Activated naive CD4-positive, alpha-beta T cell treated with anti-CD3 and anti-CD28 coated beads for 36 hours (primary cell): ENCODE results near the gene IL17RA. TPM values are rescaled to one million over a fixed set of nuclear protein-coding genes. Genes with fewer than 3 reads are reported as not detected.
"Not testable (repeated sequence)": the region's sequence is repeated elsewhere in the genome, so short reads cannot be mapped to it uniquely, and the experiment has no call there.

Experiments used
- CTCF ChIA-PET: fragments of 350-600 bp; sonication (Branson Sonifier 250); formaldehyde crosslinking; loops from one replicate; lab custom pipeline; 2021; ENCODE audit warnings: antibody characterized with exemption; lab: Charles Lee
- DNase-seq: peaks from one replicate; pipeline ENCODE4 v3.0.0-alpha.2; 2020
- H3K27ac Mint-ChIP-seq: one replicate; pipeline ENCODE4 v1.8.0; 2021; ENCODE audit warnings: mild to moderate bottlenecking, mixed read lengths
- H3K27me3 Mint-ChIP-seq: one replicate; pipeline ENCODE4 v1.8.0; 2021; ENCODE audit warnings: low read depth, mixed read lengths
- H3K36me3 Mint-ChIP-seq: one replicate; pipeline ENCODE4 v1.8.0; 2021; ENCODE audit warnings: low read depth, mixed read lengths
- H3K4me1 Mint-ChIP-seq: one replicate; pipeline ENCODE4 v1.8.0; 2021; ENCODE audit warnings: low read depth, mixed read lengths
- H3K4me3 Mint-ChIP-seq: one replicate; pipeline ENCODE4 v1.8.0; 2021; ENCODE audit warnings: mild to moderate bottlenecking, moderate library complexity, mixed read lengths
- H3K9me3 Mint-ChIP-seq: one replicate; pipeline ENCODE4 v1.8.0; 2021; ENCODE audit warnings: mixed read lengths
- intact Hi-C: fragments of 100-400 bp; cut with micrococcal nuclease; formaldehyde crosslinking; loops from one replicate; pipeline ENCODE4 v1.15.1; 2023
- total RNA-seq, 2 experiments: library from RNA; stranded (reverse); gene quantifications; one replicate each; pipeline ENCODE4 v1.2.3, GENCODE V29; 2021

The IL17RA gene, protein sequence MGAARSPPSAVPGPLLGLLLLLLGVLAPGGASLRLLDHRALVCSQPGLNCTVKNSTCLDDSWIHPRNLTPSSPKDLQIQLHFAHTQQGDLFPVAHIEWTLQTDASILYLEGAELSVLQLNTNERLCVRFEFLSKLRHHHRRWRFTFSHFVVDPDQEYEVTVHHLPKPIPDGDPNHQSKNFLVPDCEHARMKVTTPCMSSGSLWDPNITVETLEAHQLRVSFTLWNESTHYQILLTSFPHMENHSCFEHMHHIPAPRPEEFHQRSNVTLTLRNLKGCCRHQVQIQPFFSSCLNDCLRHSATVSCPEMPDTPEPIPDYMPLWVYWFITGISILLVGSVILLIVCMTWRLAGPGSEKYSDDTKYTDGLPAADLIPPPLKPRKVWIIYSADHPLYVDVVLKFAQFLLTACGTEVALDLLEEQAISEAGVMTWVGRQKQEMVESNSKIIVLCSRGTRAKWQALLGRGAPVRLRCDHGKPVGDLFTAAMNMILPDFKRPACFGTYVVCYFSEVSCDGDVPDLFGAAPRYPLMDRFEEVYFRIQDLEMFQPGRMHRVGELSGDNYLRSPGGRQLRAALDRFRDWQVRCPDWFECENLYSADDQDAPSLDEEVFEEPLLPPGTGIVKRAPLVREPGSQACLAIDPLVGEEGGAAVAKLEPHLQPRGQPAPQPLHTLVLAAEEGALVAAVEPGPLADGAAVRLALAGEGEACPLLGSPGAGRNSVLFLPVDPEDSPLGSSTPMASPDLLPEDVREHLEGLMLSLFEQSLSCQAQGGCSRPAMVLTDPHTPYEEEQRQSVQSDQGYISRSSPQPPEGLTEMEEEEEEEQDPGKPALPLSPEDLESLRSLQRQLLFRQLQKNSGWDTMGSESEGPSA
- total RNA-seq: 10 to 100 TPM; 10.2 to 10.7 TPM

DNA sequence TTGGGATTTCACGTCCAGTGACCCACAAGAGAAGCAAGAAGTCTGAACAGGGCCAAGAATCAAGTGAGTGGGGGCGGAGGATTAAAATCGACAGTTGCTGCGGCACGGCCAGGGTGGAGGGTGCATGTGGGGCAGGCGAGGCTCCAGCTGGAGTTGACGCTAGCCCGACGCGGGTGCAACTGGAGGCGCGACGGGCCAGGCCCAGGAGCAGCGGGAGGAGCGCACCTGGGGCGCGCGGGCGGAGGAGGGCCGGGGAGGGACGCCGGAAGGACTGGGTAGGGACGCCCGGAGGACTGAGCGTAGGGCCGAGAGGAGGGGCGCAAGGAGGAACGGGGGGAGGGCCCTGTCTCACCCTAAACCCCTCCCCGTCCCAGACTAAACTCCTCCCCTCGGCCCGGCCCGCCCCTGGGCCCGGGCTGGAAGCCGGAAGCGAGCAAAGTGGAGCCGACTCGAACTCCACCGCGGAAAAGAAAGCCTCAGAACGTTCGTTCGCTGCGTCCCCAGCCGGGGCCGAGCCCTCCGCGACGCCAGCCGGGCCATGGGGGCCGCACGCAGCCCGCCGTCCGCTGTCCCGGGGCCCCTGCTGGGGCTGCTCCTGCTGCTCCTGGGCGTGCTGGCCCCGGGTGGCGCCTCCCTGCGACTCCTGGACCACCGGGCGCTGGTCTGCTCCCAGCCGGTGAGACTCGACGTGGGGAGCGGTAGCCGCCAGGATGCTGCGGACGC, at the start of gene IL17RA:
IL17RA (plus strand) TSS at position 447 of the 723 bp plus-strand sequence; CDS start at position 539, 92 bp downstream.
- H3K9me3 Mint-ChIP-seq: no peaks in the 10 kb centered on the region
- peaks cover 2% of the 10 kb centered on the region for H3K36me3 Mint-ChIP-seq
- CTCF ChIA-PET: interaction anchor here (0.8 to 1.9 kb wide), 3 partner anchors 10 to 11 kb away, joined by 3 to 4 read pairs (median 3); no protein-coding TSS in a partner anchor
- peak; percentile 95 for DNase-seq
- intact Hi-C loops: loop anchor here (1.0 to 10.0 kb wide), 6 partner anchors 14 to 993 kb away; partner anchors contain the start of genes BCL2L13, BID, HDHD5 and PEX26
- H3K4me3 Mint-ChIP-seq: peak within 1 kb of the TSS; percentile 84
- no peaks in the 10 kb centered on the region for H3K27me3 Mint-ChIP-seq
- peak within 1 kb of the TSS; percentile 85 for H3K27ac Mint-ChIP-seq
- peaks cover 42% of the 10 kb centered on the region for H3K4me1 Mint-ChIP-seq

DNA sequence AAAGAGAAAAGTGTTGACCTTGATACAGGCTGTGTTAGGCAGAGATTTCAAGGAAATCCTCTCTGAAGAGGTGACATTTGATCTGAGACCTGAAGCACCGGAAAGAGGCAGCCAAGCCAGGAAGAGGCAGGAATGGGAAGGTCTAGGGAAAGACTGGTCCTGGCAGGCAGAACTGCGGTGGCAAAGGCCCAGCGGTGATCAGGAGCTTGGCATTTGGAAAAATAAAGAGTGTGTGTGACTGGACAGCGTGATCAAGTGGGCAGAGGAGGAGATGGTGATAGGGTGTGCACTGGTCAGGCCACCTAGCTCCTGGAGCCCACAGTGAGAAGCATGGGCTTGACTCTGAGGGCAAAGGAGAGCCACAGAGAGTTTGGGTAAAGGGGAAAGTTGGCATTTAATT, 49.6 kb upstream of the IL17RA start:
- CTCF ChIA-PET: interaction anchor here (1.3 kb wide), 1 partner anchor 23 kb away, joined by 3 read pairs; no protein-coding TSS in a partner anchor
- no peaks in the 10 kb centered on the region for H3K9me3 Mint-ChIP-seq
- H3K27me3 Mint-ChIP-seq: peaks cover 9% of the 10 kb centered on the region
- no peak for DNase-seq
- peaks cover 13% of the 10 kb centered on the region for H3K4me1 Mint-ChIP-seq
- H3K36me3 Mint-ChIP-seq: no peaks in the 10 kb centered on the region
- intact Hi-C loops: loop anchor here (10.0 kb wide), 1 partner anchor 210 kb away; the partner anchor contains the start of gene XKR3
- H3K27ac Mint-ChIP-seq: no peak overlapping the region
- H3K4me3 Mint-ChIP-seq: peak overlapping the region; percentile 16

DNA sequence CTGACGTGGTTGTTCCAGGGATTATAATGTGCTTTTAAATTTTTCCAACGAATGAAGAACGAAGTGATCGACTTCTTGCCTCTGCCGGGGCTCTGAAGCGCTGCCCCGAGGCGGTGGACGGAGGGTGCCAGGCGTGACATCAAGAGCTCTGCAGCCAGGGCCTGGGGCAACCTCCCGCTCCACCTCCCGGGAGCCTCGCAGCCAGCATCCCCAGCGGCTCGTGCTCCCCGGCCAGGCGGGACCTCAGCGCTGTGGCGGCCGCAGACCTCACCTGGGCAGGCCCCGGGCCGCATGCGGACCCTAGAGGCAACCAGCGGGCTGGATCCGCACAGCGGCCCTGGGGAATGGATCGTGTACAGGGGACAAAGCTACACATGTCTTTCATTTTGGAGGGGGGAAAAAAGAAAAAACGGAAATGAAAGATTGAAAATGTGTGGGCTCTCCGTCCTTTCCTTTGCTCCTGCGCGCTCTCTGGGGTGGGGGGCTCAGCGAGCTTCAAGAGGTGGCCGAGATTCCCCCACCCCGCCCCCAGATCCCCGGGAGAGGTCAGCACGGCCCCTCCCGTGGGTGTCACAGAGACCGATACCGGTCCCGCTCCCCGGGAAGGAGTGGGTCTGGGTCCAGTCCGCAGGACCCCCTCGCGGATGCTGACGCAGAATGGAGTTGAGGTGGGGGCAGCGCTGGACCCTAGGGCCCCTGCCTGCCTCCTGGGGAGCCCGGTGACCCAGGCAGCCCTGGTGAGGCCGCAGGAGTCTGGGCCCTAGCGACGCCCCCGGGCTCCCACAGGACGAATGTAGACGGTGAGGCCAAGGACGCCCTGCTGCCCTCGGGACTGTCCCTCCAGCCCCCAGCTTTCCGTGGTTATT, 48.6 kb upstream of the IL17RA start:
- DNase-seq, H3K36me3 Mint-ChIP-seq, H3K27me3 Mint-ChIP-seq, CTCF ChIA-PET, H3K9me3 Mint-ChIP-seq: not testable (repeated sequence)
- intact Hi-C loops: loop anchor here (10.0 kb wide), 1 partner anchor 211 kb away; the partner anchor contains the start of gene XKR3
- Mint-ChIP-seq H3K4me3 (peak overlapping the region; percentile 60), H3K27ac (peak overlapping the region; percentile 65), H3K4me1 (peaks cover 13% of the 10 kb centered on the region)

DNA sequence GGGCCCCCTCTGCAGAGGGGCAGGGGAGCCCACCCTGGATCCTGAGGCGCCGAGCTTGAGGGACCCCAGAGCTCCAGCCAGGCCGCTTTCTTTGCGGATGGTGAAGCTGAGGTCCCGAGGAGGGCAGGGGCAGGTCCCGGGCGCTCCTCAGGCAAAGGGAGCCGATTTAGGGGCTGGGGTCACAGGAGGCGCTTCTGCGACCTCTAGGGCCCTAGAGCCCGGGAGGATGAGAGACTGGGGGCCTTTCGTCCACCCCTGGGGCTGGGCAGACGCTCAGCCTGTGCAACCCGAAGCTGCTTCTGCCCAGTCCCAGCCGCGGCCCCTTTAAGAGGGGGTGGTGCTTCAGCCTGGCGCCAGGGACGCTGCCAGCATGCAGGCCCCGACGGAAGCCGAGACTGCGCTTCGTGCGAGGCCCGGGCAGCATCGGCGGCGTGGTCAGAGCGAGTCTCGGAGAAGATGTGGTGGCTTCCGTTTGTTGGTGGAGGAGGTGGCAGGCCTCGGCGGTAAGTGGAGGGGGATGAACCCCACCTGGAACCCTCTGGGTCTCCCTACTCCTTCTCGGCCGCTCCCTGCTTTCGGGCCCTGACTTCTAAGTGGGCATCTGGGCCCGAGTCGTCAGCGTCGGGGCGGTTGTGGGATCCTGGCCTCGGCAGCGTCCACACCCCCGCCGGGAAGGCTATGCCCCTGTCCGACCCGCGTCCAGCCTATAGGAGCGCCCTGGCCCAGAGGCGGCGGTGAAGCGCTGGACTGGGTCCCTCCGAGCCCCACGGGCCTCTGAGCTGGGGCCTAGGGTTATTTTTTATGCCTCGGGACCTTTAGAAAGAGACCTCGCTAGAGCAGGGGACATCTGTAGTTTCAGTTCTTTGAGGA, 47.7 kb upstream of the IL17RA start:
- H3K4me3 Mint-ChIP-seq: peak overlapping the region; percentile 67
- DNase-seq, H3K36me3 Mint-ChIP-seq, CTCF ChIA-PET, H3K27me3 Mint-ChIP-seq, H3K9me3 Mint-ChIP-seq, H3K27ac Mint-ChIP-seq: not testable (repeated sequence)
- peaks cover 13% of the 10 kb centered on the region for H3K4me1 Mint-ChIP-seq
- intact Hi-C loops: loop anchor here (10.0 kb wide), 1 partner anchor 212 kb away; the partner anchor contains the start of gene XKR3

DNA sequence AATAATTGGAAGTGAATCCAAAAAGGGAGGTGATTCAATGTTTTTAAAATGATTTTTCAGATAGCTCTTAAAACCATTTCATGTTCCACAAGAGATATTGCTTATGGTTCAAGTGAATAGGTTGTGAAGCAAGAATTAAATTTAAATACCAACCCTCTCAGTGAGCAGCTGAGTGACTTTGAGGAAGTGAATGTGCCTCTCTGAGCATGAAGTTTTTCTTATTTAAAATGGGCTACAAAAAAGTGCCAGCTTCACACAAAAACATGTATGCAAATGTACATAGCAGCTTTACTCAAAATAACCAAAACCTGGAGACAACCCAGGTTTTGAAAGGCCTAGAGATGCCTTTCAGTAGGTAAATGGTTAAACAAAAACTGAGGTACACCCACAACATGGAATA, 41.3 kb upstream of the IL17RA start:
- Mint-ChIP-seq H3K36me3 (no peaks in the 10 kb centered on the region), H3K27ac (no peak overlapping the region), H3K27me3 (no peaks in the 10 kb centered on the region), H3K4me1 (peaks cover 7% of the 10 kb centered on the region), H3K9me3 (no peaks in the 10 kb centered on the region), H3K4me3 (no peak overlapping the region)
- DNase-seq: no peak
- intact Hi-C loops: no loop called here
- CTCF ChIA-PET: interaction anchor here (0.7 to 2.5 kb wide), 2 partner anchors 15 to 17 kb away, joined by 4 to 9 read pairs; no protein-coding TSS in a partner anchor

DNA sequence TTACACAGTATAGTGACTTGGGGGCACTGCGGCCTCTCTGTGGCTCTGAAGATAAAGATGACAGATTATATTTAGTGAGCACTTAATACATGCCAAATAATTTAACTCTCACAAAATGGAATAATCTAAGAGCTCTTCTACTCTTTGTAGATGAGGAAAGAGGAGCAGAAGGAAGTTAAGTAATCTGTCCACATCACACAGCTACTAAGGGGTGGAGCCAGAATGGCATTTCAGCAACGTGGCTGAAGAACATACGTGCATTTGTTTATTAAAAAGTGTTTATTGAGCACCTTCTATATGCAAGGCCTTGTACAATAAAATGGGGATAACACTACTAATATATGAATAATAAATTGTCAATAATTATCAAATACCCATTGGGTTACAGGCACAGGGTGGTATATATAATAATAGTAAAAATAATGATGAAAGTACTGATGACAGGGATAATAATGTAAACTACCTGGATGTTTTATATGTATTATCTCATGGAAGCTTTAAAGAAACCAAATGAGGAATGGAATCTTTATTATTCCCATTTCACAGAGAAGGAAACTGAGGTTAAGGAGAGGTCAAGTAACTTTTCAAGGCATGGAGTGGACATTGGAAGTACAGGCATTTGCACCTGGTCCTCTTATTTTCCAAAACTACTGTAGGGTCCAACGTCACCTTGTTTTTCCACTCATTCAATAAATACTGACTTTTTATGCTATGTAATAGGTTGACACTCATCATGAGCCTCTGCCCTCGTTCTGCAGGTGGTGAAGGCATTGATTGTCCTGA, 38.0 kb upstream of the IL17RA start:
- peaks cover 10% of the 10 kb centered on the region for H3K4me1 Mint-ChIP-seq
- no peak for DNase-seq
- no peaks in the 10 kb centered on the region for H3K27me3 Mint-ChIP-seq
- H3K4me3 Mint-ChIP-seq: no peak overlapping the region
- intact Hi-C loops: no loop called here
- no peaks in the 10 kb centered on the region for H3K36me3 Mint-ChIP-seq
- no peak overlapping the region for H3K27ac Mint-ChIP-seq
- CTCF ChIA-PET: no interaction called here
- no peaks in the 10 kb centered on the region for H3K9me3 Mint-ChIP-seq

DNA sequence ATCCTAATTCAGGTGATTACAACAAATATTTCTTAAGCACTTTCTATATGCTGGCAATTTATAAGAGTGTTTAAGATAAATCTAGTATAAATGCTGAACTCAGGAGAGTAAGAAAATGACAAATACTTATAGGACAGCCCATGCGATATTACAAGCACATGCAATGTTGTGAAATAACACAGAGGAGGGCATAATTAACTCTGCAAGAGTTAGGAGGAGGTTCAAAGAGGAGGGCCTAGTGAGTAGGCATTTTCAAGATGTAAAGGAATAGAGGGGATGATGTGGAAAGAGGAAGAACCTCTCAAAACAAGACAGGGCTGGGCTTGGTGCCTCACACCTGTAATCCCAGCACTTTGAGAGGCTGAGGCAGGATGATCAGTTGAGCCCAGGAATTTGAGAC, 37.1 kb upstream of the IL17RA start:
- CTCF ChIA-PET: no interaction called here
- intact Hi-C loops: no loop called here
- Mint-ChIP-seq H3K36me3 (no peaks in the 10 kb centered on the region), H3K4me1 (peaks cover 10% of the 10 kb centered on the region), H3K4me3 (no peak overlapping the region), H3K27ac (no peak overlapping the region), H3K27me3 (no peaks in the 10 kb centered on the region), H3K9me3 (no peaks in the 10 kb centered on the region)
- DNase-seq: no peak

DNA sequence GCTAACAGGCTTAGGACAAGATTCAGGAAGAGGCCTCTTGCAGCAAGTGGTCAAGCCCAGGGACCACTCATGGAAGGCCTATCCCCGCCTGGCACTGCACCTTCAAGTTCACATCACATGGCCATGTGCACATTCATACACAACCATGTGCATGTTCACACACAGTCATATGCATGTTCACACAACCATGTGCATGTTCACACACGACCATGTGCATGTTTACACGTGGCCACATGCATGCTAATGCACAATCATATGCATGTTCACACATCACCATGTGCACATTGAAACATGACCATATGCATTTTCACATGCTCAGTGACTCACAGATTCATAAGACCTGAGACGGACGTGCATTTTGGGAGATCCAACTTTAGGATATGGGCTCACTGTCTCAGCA, 28.7 kb upstream of the IL17RA start:
- Mint-ChIP-seq H3K4me1 (peaks cover 3% of the 10 kb centered on the region), H3K27ac (no peak overlapping the region), H3K27me3 (no peaks in the 10 kb centered on the region), H3K9me3 (no peaks in the 10 kb centered on the region), H3K36me3 (no peaks in the 10 kb centered on the region), H3K4me3 (no peak overlapping the region)
- no peak for DNase-seq
- CTCF ChIA-PET: interaction anchor here (2.0 kb wide), 1 partner anchor 124 kb away, joined by 9 read pairs; no protein-coding TSS in a partner anchor
- intact Hi-C loops: loop anchor here (10.0 kb wide), 1 partner anchor 281 kb away; no protein-coding TSS in a partner anchor

DNA sequence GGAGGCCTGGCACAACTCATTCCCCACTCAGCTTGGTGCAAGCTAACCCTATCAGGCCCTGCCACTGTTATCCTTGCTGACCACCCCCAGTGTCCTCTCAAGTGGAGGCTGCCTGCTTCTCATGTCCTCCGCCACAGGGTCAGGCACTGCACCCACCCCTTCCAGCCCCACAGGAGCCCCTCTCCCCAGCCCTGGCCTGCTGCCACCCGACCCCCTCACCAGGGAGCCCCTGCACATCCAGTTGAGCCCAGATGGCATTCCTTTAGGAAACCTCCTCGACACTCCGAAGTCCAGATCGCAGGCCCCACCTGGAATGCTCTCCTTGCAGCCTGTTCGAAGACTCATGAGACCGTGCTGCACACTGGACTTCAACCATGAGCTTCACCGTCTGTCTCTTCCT, 28.0 kb upstream of the IL17RA start:
- H3K4me1 Mint-ChIP-seq: peaks cover 3% of the 10 kb centered on the region
- no peaks in the 10 kb centered on the region for H3K27me3 Mint-ChIP-seq
- no peaks in the 10 kb centered on the region for H3K36me3 Mint-ChIP-seq
- no peak overlapping the region for H3K27ac Mint-ChIP-seq
- intact Hi-C loops: loop anchor here (10.0 kb wide), 1 partner anchor 282 kb away; no protein-coding TSS in a partner anchor
- CTCF ChIA-PET: interaction anchor here (0.6 to 3.1 kb wide), 9 partner anchors 17 to 303 kb away, joined by 3 to 64 read pairs (median 7); no protein-coding TSS in a partner anchor
- no peak for DNase-seq
- no peaks in the 10 kb centered on the region for H3K9me3 Mint-ChIP-seq
- no peak overlapping the region for H3K4me3 Mint-ChIP-seq
